Pancreas (tissue), 10 donors: ENCODE data around the gene MYOG. TPM values are rescaled to one million over a fixed set of nuclear protein-coding genes. Genes with fewer than 3 reads are reported as not detected.

ENCODE experiments used
- ATAC-seq, 4 donors: fragments of 200-7000 bp; cut with Tn5 transposase; one replicate each; pipeline versions ENCODE4 v1.8.0 to v1.9.1; 2020; ENCODE audit warnings: mild to moderate bottlenecking in 4 of 4, moderate library complexity in 4 of 4
- DNase-seq, 6 donors: peaks; one replicate each; pipeline ENCODE4 v3.0.0-alpha.2; 2020
- FAIRE-seq: peaks from 2 replicates; lab custom pipeline; 2012; peaks lifted over from hg19 to GRCh38; lab: Jason Lieb, UNC
- H3K27ac ChIP-seq, 4 donors: fragments of 200-600 bp; sonication (generic); 1 replicate in 3 of 4; 2 replicates in 1 of 4; pipeline versions ENCODE4 v1.5.0 to v1.8.0; 2020
- H3K27me3 ChIP-seq, 4 donors: fragments of 200-600 bp; one replicate each; pipeline ENCODE4 v1.8.0; 2021
- H3K36me3 ChIP-seq, 3 donors: fragments of 200-600 bp; sonication (generic) in 1 of 3; one replicate each; pipeline versions ENCODE4 v1.5.0 to v1.8.0; 2020 to 2021
- H3K4me1 ChIP-seq, 3 donors: fragments of 200-600 bp; one replicate each; pipeline ENCODE4 v1.8.0; 2021
- H3K4me3 ChIP-seq, 4 donors: fragments of 200-600 bp; sonication (generic) in 2 of 4; one replicate each; pipeline versions ENCODE4 v1.5.0 to v1.8.0; 2020 to 2021
- H3K9me3 ChIP-seq, 4 donors: fragments of 200-600 bp; one replicate each; pipeline ENCODE4 v1.8.0; 2021
- CTCF ChIP-seq, 4 donors: fragments of 200-600 bp; sonication (generic) in 3 of 4; IDR thresholded peaks; one replicate each; pipeline versions ENCODE4 v1.5.0 to v1.8.0; 2021; ENCODE audit warnings: antibody characterized with exemption in 4 of 4
- WGBS, 2 donors: extraction: QIAGEN DNeasy Blood & Tissue Kit; methylation state at CpG; one replicate each; pipeline ENCODE4 v1.1.7; 2013; 5-methylcytosine and 5-hydroxymethylcytosine counted together
- intact Hi-C, 3 donors: fragments of 100-400 bp; cut with DNase I; formaldehyde crosslinking; loops; one replicate each; pipeline versions ENCODE4 v1.11.1 to v1.14.2; 2022
- polyA plus RNA-seq, 2 donors: library from polyadenylated mRNA; stranded (reverse); fragments of 200-250 nt; gene quantifications; one replicate each; pipeline ENCODE4 v1.2.3, GENCODE V29; 2013
- total RNA-seq, 6 donors: library from RNA; stranded (reverse); fragmentation: NEBNext Ultra II Directional in 4 of 6; extraction: Animal tissue kit (Norgen Biotek cat#: 25700) in 4 of 6; gene quantifications; one replicate each; pipeline versions ENCODE4 v1.2.1 to v1.2.4, GENCODE V29; 2021 to 2023
- donor health status: healthy with polysubstance abuse.
- donor health status: DM: no; HTN: no; CAD: no; lungs with moderate emphysema.
- donor health status: DM: no; HTN: no; CAD: no.
- donor health status: control.
- donor health status: control.
- donor health status: Bipolar disorder and iron deficiency.
- donor health status: DM: yes; HTN: yes; CAD: no.
- donor health status: DM: no; HTN: no; CAD: no.
- donor health status: DM: no; HTN: no; CAD: no.
- donor health status: DM: yes; HTN: yes; CAD: no.

MYOG gene
- total and polyA plus RNA-seq, 8 donors = 0.07 TPM; not detected in 7

DNA sequence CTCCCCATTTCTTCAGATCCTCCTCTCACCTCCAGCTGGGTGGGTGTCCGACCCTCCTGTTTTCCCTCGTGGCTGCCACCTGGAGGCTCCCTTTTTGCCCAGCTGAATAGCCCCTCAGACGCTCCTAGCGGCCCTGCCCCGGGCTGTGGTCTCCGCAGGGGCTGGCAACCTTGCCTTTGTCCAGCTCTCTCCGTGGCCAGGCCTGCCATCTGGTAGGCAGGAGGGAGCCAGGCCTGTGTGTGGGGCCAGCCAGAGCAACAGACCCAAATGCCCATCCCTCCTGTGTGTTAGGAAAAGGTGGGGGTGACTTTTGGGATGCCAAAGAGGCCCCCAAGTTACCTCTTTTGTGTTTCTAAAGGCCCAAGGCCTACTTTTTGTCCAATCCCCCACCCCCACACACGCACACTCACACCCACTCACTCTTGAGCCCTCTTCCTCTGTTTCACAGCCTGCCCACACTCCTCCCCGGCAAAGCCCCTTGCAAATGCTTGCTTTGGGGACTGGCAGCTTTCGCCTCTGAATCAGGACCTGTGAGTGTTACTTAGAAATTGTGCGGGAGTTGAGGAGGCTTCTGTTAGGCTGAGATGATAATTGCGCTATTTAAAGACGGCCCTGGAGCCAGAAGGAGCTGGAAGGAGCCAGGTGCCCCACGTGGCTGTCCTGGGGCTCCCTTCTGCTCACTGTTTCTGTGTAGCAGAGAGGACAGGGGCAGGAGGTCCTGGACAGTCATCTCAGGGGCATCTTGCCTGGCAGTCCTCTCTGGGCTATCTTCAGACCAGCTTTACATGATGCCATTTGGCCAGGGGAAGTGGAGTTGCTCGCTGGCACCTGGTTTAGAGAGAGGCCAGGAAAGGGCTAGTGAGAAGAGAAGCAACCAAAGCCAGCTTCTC lies 50.5 kb downstream of the MYOG start:
- Histone ChIP-seq H3K36me3 (no peaks in the 10 kb centered on the region), H3K9me3 (no peaks in the 10 kb centered on the region), H3K4me3 (no peak overlapping the region), H3K27ac (no peak overlapping the region), H3K4me1 (no peaks in the 10 kb centered on the region), H3K27me3 (no peaks in the 10 kb centered on the region)
- TF ChIP-seq CTCF (IDR thresholded peaks at IDR 0.05) = no peak
- intact Hi-C loops = loop anchor here in 1 of 3 donors (5.0 kb wide), 1 partner anchor 182 kb away; no protein-coding TSS in a partner anchor
- 72 to 76% methylated on average over 15 of the region's 15 CpGs for WGBS, 2 donors
- ATAC-seq = no peak
- FAIRE-seq = no peak
- no peak for DNase-seq

DNA sequence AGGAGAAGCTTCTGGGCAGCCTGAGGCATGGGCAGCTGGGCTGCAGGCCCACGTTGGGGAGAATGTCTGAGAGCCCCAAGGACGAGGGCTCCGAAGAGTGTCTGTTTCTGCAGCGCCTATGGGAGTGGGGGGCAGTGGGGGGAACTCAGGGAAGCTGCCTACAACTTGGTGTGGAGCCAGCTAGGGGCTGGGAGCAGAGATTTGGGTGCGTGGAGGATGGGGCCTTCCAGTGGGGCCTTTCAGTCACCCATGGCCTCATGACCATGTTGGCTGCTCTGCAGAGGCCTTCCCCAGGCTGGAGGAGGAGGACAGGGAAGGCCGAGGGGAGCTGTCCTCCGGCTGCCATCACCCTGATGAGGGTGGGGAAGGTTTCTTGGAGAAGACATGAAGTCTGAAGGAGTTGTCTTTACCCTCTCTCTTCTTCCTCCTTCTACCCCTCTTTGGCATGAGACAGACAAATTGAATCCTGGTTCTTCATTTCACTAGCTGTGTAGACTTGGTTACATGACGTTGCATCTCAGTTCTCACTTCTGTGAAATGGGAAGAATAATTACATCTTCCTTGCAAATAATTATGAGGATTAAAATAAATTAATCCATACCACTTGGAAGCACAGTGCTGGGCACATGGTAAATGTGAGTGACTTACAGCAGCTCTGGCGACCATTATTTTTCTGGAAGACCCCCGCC lies 51.2 kb downstream of the MYOG start:
- WGBS, 2 donors = 70 to 73% methylated on average over 10 of the region's 10 CpGs
- no peak for TF ChIP-seq CTCF (IDR thresholded peaks at IDR 0.05)

DNA sequence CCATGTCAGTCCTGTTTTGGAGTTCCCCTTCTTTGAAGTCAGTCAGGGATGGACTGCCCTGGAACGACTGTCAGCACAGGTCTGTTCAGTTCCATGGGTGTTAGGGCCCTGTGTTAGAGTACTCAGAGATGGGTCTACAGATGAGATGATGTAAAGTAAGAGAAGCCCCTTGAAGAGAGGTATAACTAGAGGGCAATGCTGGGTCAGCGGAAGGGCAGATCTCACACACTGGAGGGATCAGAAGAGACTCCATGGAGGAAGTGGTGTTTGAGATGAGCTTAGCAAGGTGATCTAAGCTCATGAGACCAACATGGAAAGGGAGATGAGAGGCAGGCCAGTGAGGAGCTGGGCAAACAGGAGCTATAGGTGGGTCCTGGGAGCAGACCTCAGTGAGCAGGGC lies 51.9 kb downstream of the MYOG start:
- TF ChIP-seq CTCF (IDR thresholded peaks at IDR 0.05) = no peak
- FAIRE-seq (no peak), DNase-seq (no peak), ATAC-seq (no peak)
- no peak overlapping the region for H3K4me3 ChIP-seq
- H3K9me3 ChIP-seq = no peaks in the 10 kb centered on the region
- H3K4me1 ChIP-seq = no peaks in the 10 kb centered on the region
- H3K27me3 ChIP-seq = no peaks in the 10 kb centered on the region
- intact Hi-C loops = no loop called here
- no peaks in the 10 kb centered on the region for H3K36me3 ChIP-seq
- no peak overlapping the region for H3K27ac ChIP-seq
- WGBS, 2 donors = 63 to 64% methylated on average over 2 of the region's 2 CpGs

More for the DNA sequence above, 51.2 kb downstream of the MYOG start:
- no peak overlapping the region for H3K4me3 ChIP-seq
- no peaks in the 10 kb centered on the region for H3K9me3 ChIP-seq
- ATAC-seq = no peak
- peak in 1 of 6 donors; percentile 28 for DNase-seq
- FAIRE-seq = no peak
- intact Hi-C loops = loop anchor here in 1 of 3 donors (5.0 kb wide), 1 partner anchor 183 kb away; no protein-coding TSS in a partner anchor
- H3K36me3 ChIP-seq = no peaks in the 10 kb centered on the region
- no peaks in the 10 kb centered on the region for H3K4me1 ChIP-seq
- no peaks in the 10 kb centered on the region for H3K27me3 ChIP-seq
- no peak overlapping the region for H3K27ac ChIP-seq

DNA sequence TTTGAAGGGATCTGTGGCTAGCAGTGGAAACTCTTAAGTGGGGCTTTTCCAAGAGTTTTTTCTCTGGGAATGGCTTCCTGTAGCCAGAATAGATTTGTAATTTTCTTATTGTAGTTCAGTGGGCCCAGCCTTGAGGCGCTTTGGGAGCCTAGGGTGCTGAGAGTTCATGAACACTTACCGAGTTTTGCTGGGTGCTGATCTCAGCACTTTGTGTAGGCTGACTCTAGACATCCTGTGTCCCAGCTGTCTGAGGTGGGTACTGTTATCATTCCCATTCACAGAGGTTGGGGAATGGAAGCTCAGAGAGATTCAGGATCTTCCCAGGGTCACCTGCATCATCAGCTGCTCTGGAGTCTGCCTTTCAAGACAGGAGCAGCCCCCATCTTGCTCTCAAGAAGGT lies 52.5 kb downstream of the MYOG start:
- DNase-seq (no peak), ATAC-seq (no peak), FAIRE-seq (no peak)
- Histone ChIP-seq H3K4me1 (no peaks in the 10 kb centered on the region), H3K4me3 (no peak overlapping the region), H3K9me3 (no peaks in the 10 kb centered on the region), H3K27ac (no peak overlapping the region), H3K27me3 (no peaks in the 10 kb centered on the region), H3K36me3 (no peaks in the 10 kb centered on the region)
- intact Hi-C loops = no loop called here
- no peak for TF ChIP-seq CTCF (IDR thresholded peaks at IDR 0.05)
- WGBS, 2 donors = 80 to 98% methylated on average over 2 of the region's 2 CpGs

Other genes starting within 250 kb of the MYOG start
- gene RABIF, start 196.9 kb downstream of the MYOG start, total RNA-seq = 1 to 10 TPM; 1.7 to 3.9 (median 2.5) TPM
- 1 to 10 TPM; 2.2 to 3.1 TPM for gene RABIF, start 196.9 kb downstream of the MYOG start, polyA plus RNA-seq
- gene KLHL12, start 158.8 kb downstream of the MYOG start, total RNA-seq = 10 to 100 TPM; 10.2 to 17.8 (median 11.7) TPM
- 10 to 100 TPM in 1 of 2 donors, 1 to 10 TPM in 1; 8.2 to 13.4 TPM for gene KLHL12, start 158.8 kb downstream of the MYOG start, polyA plus RNA-seq
- 10 to 100 TPM; 34.2 to 52.2 (median 49.5) TPM for gene ADIPOR1, start 127.7 kb downstream of the MYOG start, total RNA-seq
- gene ADIPOR1, start 127.7 kb downstream of the MYOG start, polyA plus RNA-seq = 10 to 100 TPM; 27.9 to 45.6 TPM
- gene CYB5R1, start 118.8 kb downstream of the MYOG start, total RNA-seq = 10 to 100 TPM; 28.4 to 35.3 (median 33.1) TPM
- 10 to 100 TPM; 19.4 to 46.8 TPM for gene CYB5R1, start 118.8 kb downstream of the MYOG start, polyA plus RNA-seq
- 10 to 100 TPM; 24.3 to 38.7 (median 30.6) TPM for gene TMEM183A, start 78.6 kb downstream of the MYOG start, total RNA-seq
- gene TMEM183A, start 78.6 kb downstream of the MYOG start, polyA plus RNA-seq = 10 to 100 TPM; 16.6 to 33.1 TPM
- gene PPFIA4, start 59.5 kb downstream of the MYOG start, total RNA-seq = under 1 TPM; 0.09 to 0.53 (median 0.34) TPM
- under 1 TPM; 0.30 to 0.82 TPM for gene PPFIA4, start 59.5 kb downstream of the MYOG start, polyA plus RNA-seq
- gene ADORA1, start 41.7 kb upstream of the MYOG start, total RNA-seq = 10 to 100 TPM in 3 of 6 donors, 1 to 10 TPM in 3; 8.1 to 19.3 (median 12.7) TPM
- gene ADORA1, start 41.7 kb upstream of the MYOG start, polyA plus RNA-seq = 10 to 100 TPM; 14.8 to 19.7 TPM
- not detected for gene MYBPH, start 89.8 kb upstream of the MYOG start, total RNA-seq
- not detected for gene MYBPH, start 89.8 kb upstream of the MYOG start, polyA plus RNA-seq
- 10 to 100 TPM in 2 of 6 donors, 1 to 10 TPM in 4; 1.7 to 12.1 (median 7.9) TPM for gene CHI3L1, start 100.7 kb upstream of the MYOG start, total RNA-seq
- 10 to 100 TPM in 1 of 2 donors, 1 to 10 TPM in 1; 3.2 to 11.0 TPM for gene CHI3L1, start 100.7 kb upstream of the MYOG start, polyA plus RNA-seq
- under 1 TPM; 0.05 to 0.38 (median 0.18) TPM for gene CHIT1, start 143.7 kb upstream of the MYOG start, total RNA-seq
- gene CHIT1, start 143.7 kb upstream of the MYOG start, polyA plus RNA-seq = under 1 TPM; 0.23 to 0.28 TPM
- gene BTG2, start 219.5 kb upstream of the MYOG start, total RNA-seq = 100 to 1,000 TPM in 5 of 6 donors, 10 to 100 TPM in 1; 83.1 to 452 (median 192) TPM
- gene BTG2, start 219.5 kb upstream of the MYOG start, polyA plus RNA-seq = 100 to 1,000 TPM; 143 to 197 TPM